H9 (cell line): Measurements from ENCODE around the gene UBLCP1. TPM values are rescaled to one million over a fixed set of nuclear protein-coding genes. Genes with fewer than 3 reads are reported as not detected.

Source experiments
- DNase-seq: peaks from one replicate; pipeline ENCODE4 v3.0.0-alpha.2; 2017
- H2AFZ ChIP-seq: one replicate; pipeline ENCODE4 v1.6.1; 2013; ENCODE audit warnings: mild to moderate bottlenecking, low read length, control low read depth, moderate library complexity
- H2AK5ac ChIP-seq: 2 replicates; pipeline ENCODE4 v1.6.1; 2013; ENCODE audit warnings: low read length, control low read depth, mixed read lengths; ENCODE audit not compliant: insufficient read length
- H2BK120ac ChIP-seq: one replicate; pipeline ENCODE4 v1.6.1; 2013; ENCODE audit warnings: low read depth, mild to moderate bottlenecking, low read length, control low read depth, inconsistent platforms; ENCODE audit not compliant: poor library complexity, severe bottlenecking
- H2BK12ac ChIP-seq: 2 replicates; pipeline ENCODE4 v1.6.1; 2013; ENCODE audit warnings: low read length, control low read depth, mixed read lengths, low read depth; ENCODE audit not compliant: insufficient read length
- H2BK15ac ChIP-seq: 2 replicates; pipeline ENCODE4 v1.6.1; 2013; ENCODE audit warnings: low read depth, low read length, control low read depth
- H2BK20ac ChIP-seq: one replicate; pipeline ENCODE4 v1.6.1; 2013; ENCODE audit warnings: low read depth, mild to moderate bottlenecking, low read length, control low read depth, inconsistent platforms; ENCODE audit not compliant: poor library complexity, severe bottlenecking
- H2BK5ac ChIP-seq: 2 replicates; pipeline ENCODE4 v1.6.1; 2013; ENCODE audit warnings: low read length, control low read depth, mixed read lengths; ENCODE audit not compliant: insufficient read length
- H3K14ac ChIP-seq: 2 replicates; pipeline ENCODE4 v1.6.1; 2013; ENCODE audit warnings: low read length, control low read depth; ENCODE audit not compliant: insufficient read depth
- H3K18ac ChIP-seq: 2 replicates; pipeline ENCODE4 v1.6.1; 2013; ENCODE audit warnings: low read depth, mild to moderate bottlenecking, mixed read lengths, low read length, control low read depth; ENCODE audit not compliant: insufficient read length
- H3K23ac ChIP-seq: 2 replicates; pipeline ENCODE4 v1.6.1; 2013; ENCODE audit warnings: low read length, control low read depth, mixed read lengths, low read depth; ENCODE audit not compliant: insufficient read length
- H3K23me2 ChIP-seq: 2 replicates; pipeline ENCODE4 v1.6.1; 2013; ENCODE audit warnings: low read depth, mild to moderate bottlenecking, mixed read lengths, low read length, control low read depth; ENCODE audit not compliant: insufficient read length, poor library complexity, severe bottlenecking
- H3K27ac ChIP-seq: 2 replicates; pipeline ENCODE4 v1.5.1; 2013; ENCODE audit warnings: low read length, control low read depth, mixed read lengths, low read depth; ENCODE audit not compliant: insufficient read length
- H3K27me3 ChIP-seq: 2 replicates; pipeline ENCODE4 v1.6.1; 2013; ENCODE audit warnings: low read length, control low read depth, inconsistent platforms; ENCODE audit not compliant: insufficient read depth
- H3K4ac ChIP-seq: 2 replicates; pipeline ENCODE4 v1.6.1; 2013; ENCODE audit warnings: low read depth, mild to moderate bottlenecking, control low read depth, inconsistent platforms, low read length, moderate library complexity
- H3K4me1 ChIP-seq: 2 replicates; pipeline ENCODE4 v1.6.1; 2013; ENCODE audit warnings: low read length, control low read depth, inconsistent platforms; ENCODE audit not compliant: insufficient read depth
- H3K4me2 ChIP-seq: 2 replicates; pipeline ENCODE4 v1.6.1; 2013; ENCODE audit warnings: low read length, control low read depth, mixed read lengths; ENCODE audit not compliant: insufficient read length, insufficient read depth
- H3K56ac ChIP-seq: 2 replicates; pipeline ENCODE4 v1.6.1; 2013; ENCODE audit warnings: low read depth, mild to moderate bottlenecking, mixed read lengths, low read length, control low read depth; ENCODE audit not compliant: insufficient read length
- H3K79me1 ChIP-seq: 2 replicates; pipeline ENCODE4 v1.6.1; 2013; ENCODE audit warnings: low read depth, mild to moderate bottlenecking, moderate library complexity, low read length, control low read depth, inconsistent platforms; ENCODE audit not compliant: insufficient read depth, poor library complexity, severe bottlenecking
- H3K79me2 ChIP-seq: 2 replicates; pipeline ENCODE4 v1.6.1; 2013; ENCODE audit warnings: low read length, control low read depth, inconsistent platforms; ENCODE audit not compliant: insufficient read depth
- H3K9ac ChIP-seq: 2 replicates; pipeline ENCODE4 v1.6.1; 2013; ENCODE audit warnings: low read length, control low read depth, mixed read lengths; ENCODE audit not compliant: insufficient read length; ENCODE audit errors: extremely low read depth
- H3K9me3 ChIP-seq: one replicate; pipeline ENCODE4 v1.6.1; 2013; ENCODE audit warnings: low read depth, low read length, inconsistent platforms; ENCODE audit not compliant: control insufficient read depth
- H3T11ph ChIP-seq: one replicate; pipeline ENCODE4 v1.6.1; 2013; ENCODE audit warnings: mild to moderate bottlenecking, low read length, control low read depth, inconsistent platforms
- H4K20me1 ChIP-seq: one replicate; pipeline ENCODE4 v1.6.1; 2013; ENCODE audit not compliant: control insufficient read depth, insufficient read length, insufficient read depth
- H4K5ac ChIP-seq: 2 replicates; pipeline ENCODE4 v1.6.1; 2013; ENCODE audit warnings: low read depth, mild to moderate bottlenecking, mixed read lengths, low read length, control low read depth; ENCODE audit not compliant: insufficient read length
- H4K8ac ChIP-seq: replicated peaks from 2 replicates; pipeline ENCODE4 v1.6.1; 2013; ENCODE audit warnings: low read length, control low read depth, mixed read lengths, low read depth; ENCODE audit not compliant: insufficient read length
- H4K91ac ChIP-seq: 2 replicates; pipeline ENCODE4 v1.6.1; 2013; ENCODE audit warnings: low read depth, mild to moderate bottlenecking, moderate library complexity, mixed read lengths, low read length, control low read depth; ENCODE audit not compliant: insufficient read length
- H3K27ac Mint-ChIP-seq, 3 experiments: 2 replicates in 2 of 3; 3 replicates in 1 of 3; pipeline ENCODE4 v1.8.0; 2020 to 2021; ENCODE audit warnings: mixed read lengths in 3 of 3, mild to moderate bottlenecking in 1 of 3, moderate library complexity in 1 of 3
- H3K27me3 Mint-ChIP-seq: 2 replicates; pipeline ENCODE4 v1.8.0; 2021; ENCODE audit warnings: low read depth, mild to moderate bottlenecking, moderate library complexity, mixed read lengths
- H3K36me3 Mint-ChIP-seq, 3 experiments: 2 replicates in 2 of 3; 3 replicates in 1 of 3; pipeline ENCODE4 v1.8.0; 2020 to 2021; ENCODE audit warnings: low read depth in 3 of 3, mixed read lengths in 3 of 3; ENCODE audit not compliant: insufficient read depth in 1 of 3
- H3K4me1 Mint-ChIP-seq, 2 experiments: 2 replicates each; pipeline ENCODE4 v1.8.0; 2020; ENCODE audit warnings: mixed read lengths in 2 of 2
- H3K4me3 Mint-ChIP-seq, 2 experiments: 2 replicates in 1 of 2; 3 replicates in 1 of 2; pipeline ENCODE4 v1.8.0; 2020 to 2021; ENCODE audit warnings: mild to moderate bottlenecking in 2 of 2, mixed read lengths in 2 of 2, moderate library complexity in 1 of 2
- H3K9me3 Mint-ChIP-seq, 2 experiments: 2 replicates in 1 of 2; 3 replicates in 1 of 2; pipeline ENCODE4 v1.8.0; 2020; ENCODE audit warnings: mild to moderate bottlenecking in 2 of 2, mixed read lengths in 2 of 2, moderate library complexity in 1 of 2
- total RNA-seq: library from RNA; stranded (reverse); gene quantifications from 2 replicates; pipeline ENCODE4 v1.2.1, GENCODE V29; 2021
- TF ChIP-seq, protein P1 (sequence below): fragments of 200-600 bp; sonication (generic); conservative IDR thresholded peaks from 3 replicates; pipeline ENCODE4 v1.8.0; 2021; ENCODE audit warnings: antibody characterized with exemption, mild to moderate bottlenecking

The UBLCP1 gene
- total RNA-seq, 1 experiment from 2014 or later: 37.9 TPM

DNA sequence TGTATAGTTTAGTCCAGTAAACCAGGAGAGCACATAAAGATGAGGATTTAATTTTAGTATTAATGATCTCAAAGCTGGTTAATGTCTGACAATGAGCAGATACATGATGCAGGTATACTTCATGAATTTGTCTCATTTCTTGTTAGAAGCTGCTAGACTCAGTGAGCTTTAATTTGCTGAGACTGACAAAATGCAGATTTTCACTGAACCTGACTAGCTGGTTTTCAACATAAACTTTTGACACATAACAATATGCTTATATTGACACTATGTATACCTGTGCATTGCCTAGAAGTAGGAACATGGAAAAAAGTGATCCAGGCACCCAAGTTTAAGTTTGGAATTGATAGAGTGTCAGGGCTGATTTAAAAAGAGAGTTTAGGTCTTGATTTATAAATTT lies 10.8 kb downstream of the UBLCP1 start:
- no peak overlapping the region for H3K4me3 Mint-ChIP-seq
- no peaks in the 10 kb centered on the region for H3K79me2 ChIP-seq

More for the DNA sequence above, 10.8 kb downstream of the UBLCP1 start:
- H3K9me3 Mint-ChIP-seq: no peaks in the 10 kb centered on the region
- H4K5ac ChIP-seq: no peak overlapping the region
- no peak overlapping the region for H4K91ac ChIP-seq
- H3K4me1 ChIP-seq: no peaks in the 10 kb centered on the region
- H2BK20ac ChIP-seq: no peak overlapping the region
- no peak overlapping the region for H3K56ac ChIP-seq
- no peak for DNase-seq
- H3K9me3 ChIP-seq: no peaks in the 10 kb centered on the region
- H3K4me1 Mint-ChIP-seq: no peaks in the 10 kb centered on the region
- H2BK12ac ChIP-seq: no peak overlapping the region
- no peak overlapping the region for H3K14ac ChIP-seq
- peaks cover 6 to 58% (median 47%) of the 10 kb centered on the region in 3 experiments; a peak in 5 of 7 replicates for H3K36me3 Mint-ChIP-seq
- no peak overlapping the region for H2AFZ ChIP-seq
- no peak overlapping the region for H3K23ac ChIP-seq
- no peaks in the 10 kb centered on the region for H4K20me1 ChIP-seq
- H4K8ac ChIP-seq: no peak overlapping the region
- TF ChIP-seq, protein P1, sequence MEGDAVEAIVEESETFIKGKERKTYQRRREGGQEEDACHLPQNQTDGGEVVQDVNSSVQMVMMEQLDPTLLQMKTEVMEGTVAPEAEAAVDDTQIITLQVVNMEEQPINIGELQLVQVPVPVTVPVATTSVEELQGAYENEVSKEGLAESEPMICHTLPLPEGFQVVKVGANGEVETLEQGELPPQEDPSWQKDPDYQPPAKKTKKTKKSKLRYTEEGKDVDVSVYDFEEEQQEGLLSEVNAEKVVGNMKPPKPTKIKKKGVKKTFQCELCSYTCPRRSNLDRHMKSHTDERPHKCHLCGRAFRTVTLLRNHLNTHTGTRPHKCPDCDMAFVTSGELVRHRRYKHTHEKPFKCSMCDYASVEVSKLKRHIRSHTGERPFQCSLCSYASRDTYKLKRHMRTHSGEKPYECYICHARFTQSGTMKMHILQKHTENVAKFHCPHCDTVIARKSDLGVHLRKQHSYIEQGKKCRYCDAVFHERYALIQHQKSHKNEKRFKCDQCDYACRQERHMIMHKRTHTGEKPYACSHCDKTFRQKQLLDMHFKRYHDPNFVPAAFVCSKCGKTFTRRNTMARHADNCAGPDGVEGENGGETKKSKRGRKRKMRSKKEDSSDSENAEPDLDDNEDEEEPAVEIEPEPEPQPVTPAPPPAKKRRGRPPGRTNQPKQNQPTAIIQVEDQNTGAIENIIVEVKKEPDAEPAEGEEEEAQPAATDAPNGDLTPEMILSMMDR: no peak
- no peak overlapping the region for H3K27ac Mint-ChIP-seq
- H3K23me2 ChIP-seq: no peaks in the 10 kb centered on the region
- H3K9ac ChIP-seq: no peak overlapping the region
- H3K27me3 Mint-ChIP-seq: no peaks in the 10 kb centered on the region
- no peak overlapping the region for H3K4me2 ChIP-seq
- no peak overlapping the region for H3T11ph ChIP-seq
- H3K27ac ChIP-seq: no peak overlapping the region
- no peak overlapping the region for H2AK5ac ChIP-seq
- no peak overlapping the region for H3K18ac ChIP-seq
- no peak overlapping the region for H2BK5ac ChIP-seq
- no peak overlapping the region for H2BK120ac ChIP-seq
- H2BK15ac ChIP-seq: no peak overlapping the region
- no peak overlapping the region for H3K4ac ChIP-seq
- H3K27me3 ChIP-seq: no peaks in the 10 kb centered on the region
- H3K79me1 ChIP-seq: no peaks in the 10 kb centered on the region
